K562 (cell line): ENCODE results near the gene SCAANT1. TPM values are rescaled to one million over a fixed set of nuclear protein-coding genes. Genes with fewer than 3 reads are reported as not detected.

Experiments used
- ATAC-seq: fragments of 200-7000 bp; cut with Tn5 transposase; 3 replicates; pipeline ENCODE4 v1.9.1; 2020; ENCODE audit warnings: moderate library complexity
- BruUV-seq: library from RNA; stranded (reverse); fragments of 400-500 nt; replicated peaks from 2 replicates; lab custom pipeline; 2021; lab: Mats Ljungman, UMichigan
- CTCF ChIA-PET: fragments of 300-600 bp; formaldehyde crosslinking; extraction: SDS; loops from one replicate; lab custom pipeline; 2021; ENCODE audit warnings: low intra/inter-chr PET ratio; lab: Yijun Ruan, JAX
- POLR2A ChIA-PET: fragments of 300-600, 350-650 bp; sonication (Branson Sonifier 250); formaldehyde crosslinking; extraction: SDS; loops from one replicate; lab custom pipeline; 2021; ENCODE audit warnings: antibody characterized with exemption, inconsistent platforms; lab: Yijun Ruan, JAX
- DNase-seq, 4 experiments: peaks; one replicate each; pipeline versions ENCODE4 v3.0.0 to v3.0.0-alpha.2; 2011 to 2018; ENCODE audit warnings: low spot score in 3 of 4, mixed read lengths in 3 of 4; ENCODE audit errors: extremely low read depth in 1 of 4
- FAIRE-seq: peaks from 2 replicates; lab custom pipeline; 2011; peaks lifted over from hg19 to GRCh38; lab: Jason Lieb, UNC
- H2AFZ ChIP-seq: 2 replicates; pipeline ENCODE4 v1.6.0; 2011; ENCODE audit warnings: low read depth, low read length, control low read depth, inconsistent platforms
- H3K27ac ChIP-seq: fragments of 200-600 bp; 3 replicates; pipeline ENCODE4 v1.8.0; 2011; ENCODE audit warnings: low read depth, mild to moderate bottlenecking, control low read depth, inconsistent platforms, low read length, moderate library complexity, mixed read lengths; ENCODE audit errors: extremely low read depth
- H3K27me3 ChIP-seq, 2 experiments: fragments of 300-600 bp in 1 of 2; 2 replicates in 1 of 2; 3 replicates in 1 of 2; pipeline versions ENCODE4 v1.6.0 to v1.8.0; 2011; ENCODE audit warnings: inconsistent platforms in 2 of 2, low read length in 2 of 2, mild to moderate bottlenecking in 1 of 2, mixed read lengths in 1 of 2, moderate library complexity in 1 of 2; ENCODE audit not compliant: control insufficient read depth in 2 of 2, insufficient read depth in 2 of 2
- H3K36me3 ChIP-seq: fragments of 300-600 bp; 3 replicates; pipeline ENCODE4 v1.8.0; 2011; ENCODE audit warnings: mild to moderate bottlenecking, low read length, inconsistent platforms; ENCODE audit not compliant: control insufficient read depth, insufficient read depth
- H3K4me1 ChIP-seq, 2 experiments: fragments of 200-600 bp in 1 of 2; replicated peaks in 1 of 2; 2 replicates in 1 of 2; 3 replicates in 1 of 2; pipeline versions ENCODE4 v1.5.1 to v1.8.0; 2011; ENCODE audit warnings: inconsistent platforms in 2 of 2, low read length in 2 of 2, mild to moderate bottlenecking in 1 of 2, mixed read lengths in 1 of 2, moderate library complexity in 1 of 2; ENCODE audit not compliant: control insufficient read depth in 2 of 2, insufficient read depth in 2 of 2
- H3K4me2 ChIP-seq: 2 replicates; pipeline ENCODE4 v1.6.1; 2011; ENCODE audit warnings: low read length, control low read depth, inconsistent platforms, mixed read lengths; ENCODE audit not compliant: insufficient read depth
- H3K4me3 ChIP-seq: fragments of 200-600 bp; sonication (generic), shearing (Covaris generic); 2 replicates; pipeline ENCODE4 v1.5.1; 2016; ENCODE audit warnings: control low read depth, inconsistent platforms
- H3K79me2 ChIP-seq: fragments of 200-600 bp; 3 replicates; pipeline ENCODE4 v1.8.0; 2011; ENCODE audit warnings: low read length, inconsistent platforms; ENCODE audit not compliant: control insufficient read depth, insufficient read depth
- H3K9ac ChIP-seq, 2 experiments: 2 replicates each; pipeline versions ENCODE4 v1.6.0 to v1.6.1; 2011; ENCODE audit warnings: low read depth in 2 of 2, low read length in 2 of 2, control low read depth in 1 of 2, inconsistent platforms in 1 of 2, mild to moderate bottlenecking in 1 of 2, mixed read lengths in 1 of 2; ENCODE audit not compliant: insufficient read depth in 1 of 2
- H3K9me1 ChIP-seq: one replicate; pipeline ENCODE4 v1.6.0; 2011; ENCODE audit warnings: inconsistent platforms, mild to moderate bottlenecking, low read length, moderate library complexity; ENCODE audit not compliant: control insufficient read depth, insufficient read depth
- H3K9me3 ChIP-seq: replicated peaks from 2 replicates; pipeline ENCODE4 v1.5.1; 2011; ENCODE audit warnings: low read depth, low read length, inconsistent platforms; ENCODE audit not compliant: control insufficient read depth, insufficient read depth
- H4K20me1 ChIP-seq: replicated peaks from 2 replicates; pipeline ENCODE4 v1.6.1; 2011; ENCODE audit warnings: low read length, inconsistent platforms, mixed read lengths; ENCODE audit not compliant: control insufficient read depth, insufficient read depth
- ARID3A ChIP-seq: IDR thresholded peaks from 2 replicates; pipeline ENCODE4 v1.6.1; 2012; ENCODE audit warnings: low read depth, low read length, improper control_type of control experiment, borderline replicate concordance
- ELF2 ChIP-seq: fragments of 250-450 bp; sonication (Bioruptor Pico); IDR thresholded peaks from 2 replicates; pipeline ENCODE4 v1.5.0; 2021; ENCODE audit warnings: mild to moderate bottlenecking
- HNRNPL ChIP-seq: fragments of 200-400 bp; formaldehyde crosslinking; IDR thresholded peaks from 2 replicates; pipeline ENCODE4 v1.6.1; 2017; ENCODE audit warnings: low read depth, mild to moderate bottlenecking, low read length
- MITF ChIP-seq: IDR thresholded peaks from 2 replicates; pipeline ENCODE4 v1.6.1; 2014; ENCODE audit warnings: antibody characterized with exemption
- NCOA2 ChIP-seq, 2 experiments: fragments of 450-650 bp; IDR thresholded peaks; 2 replicates each; pipeline ENCODE4 v1.6.1; 2018; ENCODE audit warnings: mild to moderate bottlenecking in 2 of 2, moderate library complexity in 1 of 2; ENCODE audit not compliant: partially characterized antibody in 2 of 2
- PBX2 ChIP-seq, 2 experiments: IDR thresholded peaks in 1 of 2; conservative IDR thresholded peaks in 1 of 2; 2 replicates each; pipeline ENCODE4 v1.6.1; 2016; ENCODE audit warnings: low read depth in 2 of 2, mild to moderate bottlenecking in 1 of 2, missing compliant biosample characterization in 1 of 2, missing genetic modification characterization in 1 of 2, moderate library complexity in 1 of 2
- RREB1 ChIP-seq: fragments of 250-450 bp; sonication (Bioruptor Pico); IDR thresholded peaks from 2 replicates; pipeline ENCODE4 v1.4.0; 2020
- WGBS: fragments of 100-300 bp; shearing (Covaris generic); methylation state at CpG from one replicate; pipeline ENCODE4 v1.1.6; 2016; ENCODE audit warnings: low coverage, mixed read lengths; ENCODE audit not compliant: insufficient coverage; ENCODE audit errors: missing lambda C conversion rate; 5-methylcytosine and 5-hydroxymethylcytosine counted together
- in situ Hi-C: fragments of 300-500 bp; cut with MboI; formaldehyde crosslinking; loops from 4 replicates; pipeline ENCODE4 v1.15.0; 2018; ENCODE audit warnings: inconsistent platforms, mixed read lengths
- intact Hi-C: fragments of 100-400 bp; cut with micrococcal nuclease; formaldehyde crosslinking; loops from 2 replicates; pipeline ENCODE4 v1.14.2; 2022
- polyA plus RNA-seq, 8 experiments: library from polyadenylated mRNA; depleted of rRNA in 4 of 8; stranded (reverse) in 5 of 8; unstranded in 3 of 8; fragments of >200 nt; fragmentation: Nextera tagmentation in 2 of 8; fragmentation: Illumina TruSeq in 1 of 8; extraction: Ambion mirVana in 2 of 8; extraction: Trizol in 1 of 8; gene quantifications; 2 replicates each; pipeline versions ENCODE4 v1.2.1 to v1.2.3, GENCODE V29; 2011 to 2014; ENCODE audit warnings: inconsistent platforms in 1 of 8, missing spikeins in 1 of 8
- total RNA-seq, 7 experiments: library from RNA; depleted of rRNA in 6 of 7; stranded (reverse); fragments of >200 nt in 6 of 7; fragmentation: Illumina TruSeq in 2 of 7; extraction: Trizol in 2 of 7; gene quantifications; 2 replicates each; pipeline versions ENCODE4 v1.2.1 to v1.2.3, GENCODE V29; 2011 to 2021; ENCODE audit warnings: low replicate concordance in 1 of 7

Gene SCAANT1
- total and polyA plus RNA-seq, 9 of the 15 experiments (the other 6 are each of a cell fraction or from before 2014, with no cell fraction given) = not detected

GRCh38 chr3:63896332-63897030, 15.7 kb downstream of the SCAANT1 start:
- DNase-seq = no peak
- Histone ChIP-seq H4K20me1 (no peaks in the 10 kb centered on the region), H3K9ac (no peak overlapping the region), H3K36me3 (peaks cover 17% of the 10 kb centered on the region; the same call in 2 of the 3 replicates), H3K9me3 (no peaks in the 10 kb centered on the region), H3K9me1 (no peaks in the 10 kb centered on the region), H3K4me1 (peaks cover 0 to 4% of the 10 kb centered on the region in 2 experiments; a peak in 2 of 5 replicates), H2AFZ (no peak overlapping the region), H3K79me2 (peaks cover 2% of the 10 kb centered on the region; the same call in 1 of the 3 replicates), H3K4me3 (no peak overlapping the region), H3K27ac (no peak overlapping the region), H3K27me3 (no peaks in the 10 kb centered on the region), H3K4me2 (no peak overlapping the region)
- CTCF ChIA-PET = no interaction called here
- TF ChIP-seq ELF2 (no peak), RREB1 (no peak), PBX2 (CRISPR knock-in tag; IDR thresholded peaks at IDR 0.05; ENCODE audit: low read depth) (no peak), PBX2 (tag; conservative IDR thresholded peaks at IDR 0.05; ENCODE audit: low read depth) (no peak), ARID3A (no peak), NCOA2 (IDR thresholded peaks at IDR 0.05; ENCODE audit: partially characterized antibody in 2 of 2) (no peak), HNRNPL (no peak), MITF (no peak)
- 83% methylated on average over 1 of the region's 1 CpG for WGBS
- POLR2A ChIA-PET = no interaction called here
- FAIRE-seq = no peak
- intact Hi-C loops = no loop called here
- no peak for ATAC-seq
- BruUV-seq = no TSS peak
- in situ Hi-C loops = no loop called here
